ACC112 (cell line): ENCODE data around the gene CYP26A1.

ENCODE experiments used
- H2AFZ ChIP-seq: fragments of 200-600 bp; sonication (generic); one replicate; pipeline ENCODE4 v1.6.0; 2017; ENCODE audit warnings: antibody characterized with exemption, low read length; ENCODE audit not compliant: unreplicated experiment
- H3K27ac ChIP-seq: fragments of 200-600 bp; sonication (generic); 2 replicates; pipeline ENCODE4 v1.5.1; 2014; ENCODE audit warnings: low read depth, mild to moderate bottlenecking, antibody characterized with exemption, low read length, moderate library complexity
- H3K27me3 ChIP-seq: fragments of 200-600 bp; sonication (generic); 2 replicates; pipeline ENCODE4 v1.6.1; 2014; ENCODE audit warnings: mild to moderate bottlenecking, antibody characterized with exemption, low read length, moderate library complexity, mixed read lengths; ENCODE audit not compliant: insufficient read depth
- H3K36me3 ChIP-seq: fragments of 200-600 bp; sonication (generic); 2 replicates; pipeline ENCODE4 v1.6.1; 2016; ENCODE audit warnings: mild to moderate bottlenecking, antibody characterized with exemption, low read length, moderate library complexity, mixed read lengths; ENCODE audit not compliant: insufficient read depth
- H3K4me1 ChIP-seq: fragments of 200-600 bp; sonication (generic); one replicate; pipeline ENCODE4 v1.6.1; 2016; ENCODE audit warnings: low read length, mixed read lengths; ENCODE audit not compliant: insufficient read depth, unreplicated experiment, control insufficient read depth
- H3K4me3 ChIP-seq: fragments of 200-600 bp; sonication (generic); 2 replicates; pipeline ENCODE4 v1.5.1; 2014; ENCODE audit warnings: mild to moderate bottlenecking, low read depth, low read length
- H3K79me2 ChIP-seq: fragments of 200-600 bp; sonication (generic); one replicate; pipeline ENCODE4 v1.6.0; 2016; ENCODE audit warnings: low read length; ENCODE audit not compliant: control insufficient read depth, unreplicated experiment, insufficient read depth

Gene CYP26A1, protein sequence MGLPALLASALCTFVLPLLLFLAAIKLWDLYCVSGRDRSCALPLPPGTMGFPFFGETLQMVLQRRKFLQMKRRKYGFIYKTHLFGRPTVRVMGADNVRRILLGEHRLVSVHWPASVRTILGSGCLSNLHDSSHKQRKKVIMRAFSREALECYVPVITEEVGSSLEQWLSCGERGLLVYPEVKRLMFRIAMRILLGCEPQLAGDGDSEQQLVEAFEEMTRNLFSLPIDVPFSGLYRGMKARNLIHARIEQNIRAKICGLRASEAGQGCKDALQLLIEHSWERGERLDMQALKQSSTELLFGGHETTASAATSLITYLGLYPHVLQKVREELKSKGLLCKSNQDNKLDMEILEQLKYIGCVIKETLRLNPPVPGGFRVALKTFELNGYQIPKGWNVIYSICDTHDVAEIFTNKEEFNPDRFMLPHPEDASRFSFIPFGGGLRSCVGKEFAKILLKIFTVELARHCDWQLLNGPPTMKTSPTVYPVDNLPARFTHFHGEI

DNA sequence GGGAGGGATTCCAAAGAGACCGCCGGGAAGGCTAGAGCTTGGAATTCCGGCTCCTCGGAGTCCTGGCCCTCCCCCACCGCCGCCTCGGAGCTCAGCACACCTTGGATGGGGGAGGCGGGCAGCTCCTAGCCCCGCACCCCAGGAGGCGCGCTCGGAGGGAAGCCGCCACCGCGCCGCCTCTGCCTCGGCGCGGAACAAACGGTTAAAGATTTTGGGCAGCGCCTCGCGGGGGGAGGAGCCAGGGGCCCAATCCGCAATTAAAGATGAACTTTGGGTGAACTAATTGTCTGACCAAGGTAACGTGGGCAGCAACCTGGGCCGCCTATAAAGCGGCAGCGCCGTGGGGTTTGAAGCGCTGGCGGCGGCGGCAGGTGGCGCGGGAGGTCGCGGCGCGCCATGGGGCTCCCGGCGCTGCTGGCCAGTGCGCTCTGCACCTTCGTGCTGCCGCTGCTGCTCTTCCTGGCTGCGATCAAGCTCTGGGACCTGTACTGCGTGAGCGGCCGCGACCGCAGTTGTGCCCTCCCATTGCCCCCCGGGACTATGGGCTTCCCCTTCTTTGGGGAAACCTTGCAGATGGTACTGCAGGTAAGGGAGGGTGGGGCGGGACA, at the start of gene CYP26A1:
TSS of gene CYP26A1 (plus strand) at position 355 of the 608 bp plus-strand sequence. CDS start at position 397, 42 bp downstream.
- Histone ChIP-seq H3K4me3 (peak within 1 kb of the TSS; percentile 54; the same call in 1 of the 2 replicates), H2AFZ (no peak within 1 kb of the TSS), H3K27me3 (peaks cover 91% of the 10 kb centered on the region), H3K27ac (no peak within 1 kb of the TSS), H3K4me1 (peaks cover 8% of the 10 kb centered on the region), H3K79me2 (no peaks in the 10 kb centered on the region), H3K36me3 (no peaks in the 10 kb centered on the region)

DNA sequence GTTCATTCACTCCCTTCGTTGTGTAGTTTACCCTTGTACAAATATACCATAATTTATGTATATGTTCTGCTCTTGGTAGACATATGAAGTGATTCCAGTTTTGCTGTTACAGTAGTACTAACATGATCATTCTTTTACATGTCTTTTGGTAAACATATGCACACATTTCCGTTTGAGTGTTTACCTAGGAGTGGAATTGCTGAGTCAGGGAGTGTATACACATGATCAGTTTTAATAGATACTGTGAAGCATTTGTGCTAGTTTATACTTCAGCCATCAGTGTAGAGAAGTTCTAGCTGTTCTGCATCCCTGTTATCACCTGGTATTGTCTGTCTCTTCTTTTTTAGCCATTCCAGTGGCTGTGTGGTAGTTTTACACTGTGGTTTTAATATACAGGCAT, 47.6 kb upstream of the CYP26A1 start:
- Histone ChIP-seq H3K4me1 (peaks cover 23% of the 10 kb centered on the region), H3K36me3 (0 out of 2 replicates have a peak, but pooled peaks cover 3% of the 10 kb centered on the region), H2AFZ (no peak overlapping the region), H3K79me2 (no peaks in the 10 kb centered on the region), H3K4me3 (no peak overlapping the region), H3K27ac (no peak overlapping the region), H3K27me3 (no peaks in the 10 kb centered on the region)

DNA sequence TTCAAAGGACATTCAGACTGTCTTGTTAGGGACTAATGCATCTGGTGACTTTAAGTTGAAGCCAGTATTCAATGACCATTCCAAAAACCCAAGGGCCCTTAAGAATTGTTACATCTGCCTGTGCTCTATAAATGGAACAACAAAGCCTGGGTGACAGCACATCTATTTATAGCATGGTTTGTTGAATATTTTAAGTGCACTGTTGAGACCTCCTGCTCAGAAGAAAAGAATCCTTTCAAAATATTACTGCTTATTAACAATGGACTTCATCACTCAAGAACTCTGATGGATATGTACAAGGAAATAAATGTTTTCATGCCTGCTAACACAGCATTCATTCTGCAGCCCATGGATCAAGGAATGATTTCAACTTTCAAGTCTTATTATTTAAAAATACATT, 46.2 kb upstream of the CYP26A1 start:
- Histone ChIP-seq H3K36me3 (0 out of 2 replicates have a peak, but pooled peaks cover 3% of the 10 kb centered on the region), H3K4me1 (peaks cover 25% of the 10 kb centered on the region), H3K27ac (no peak overlapping the region), H3K79me2 (no peaks in the 10 kb centered on the region), H2AFZ (no peak overlapping the region), H3K4me3 (no peak overlapping the region), H3K27me3 (no peaks in the 10 kb centered on the region)

DNA sequence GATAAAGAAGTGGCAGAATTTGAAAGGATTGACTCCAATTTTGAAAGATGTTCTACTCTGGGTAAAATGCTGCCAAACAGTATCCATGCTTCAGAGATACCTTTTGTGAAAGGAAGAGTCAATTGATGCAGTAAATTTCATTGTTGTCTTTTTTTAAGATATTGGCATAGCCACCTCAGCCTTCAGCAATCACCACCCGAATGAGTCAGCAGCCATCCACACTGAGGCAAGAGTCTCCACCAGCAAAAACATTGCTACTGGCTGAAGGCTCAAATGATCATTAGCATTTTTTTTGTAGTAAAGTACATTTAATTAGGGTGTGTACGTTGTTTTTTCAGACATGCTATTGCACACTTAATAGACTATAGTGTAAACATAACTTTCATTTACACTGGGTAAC, 44.8 kb upstream of the CYP26A1 start:
- Histone ChIP-seq H3K27me3 (no peaks in the 10 kb centered on the region), H3K79me2 (no peaks in the 10 kb centered on the region), H3K36me3 (0 out of 2 replicates have a peak, but pooled peaks cover 3% of the 10 kb centered on the region), H3K4me3 (no peak overlapping the region), H2AFZ (no peak overlapping the region), H3K27ac (peak overlapping the region; percentile 0; the same call in 1 of the 2 replicates), H3K4me1 (peaks cover 25% of the 10 kb centered on the region)

DNA sequence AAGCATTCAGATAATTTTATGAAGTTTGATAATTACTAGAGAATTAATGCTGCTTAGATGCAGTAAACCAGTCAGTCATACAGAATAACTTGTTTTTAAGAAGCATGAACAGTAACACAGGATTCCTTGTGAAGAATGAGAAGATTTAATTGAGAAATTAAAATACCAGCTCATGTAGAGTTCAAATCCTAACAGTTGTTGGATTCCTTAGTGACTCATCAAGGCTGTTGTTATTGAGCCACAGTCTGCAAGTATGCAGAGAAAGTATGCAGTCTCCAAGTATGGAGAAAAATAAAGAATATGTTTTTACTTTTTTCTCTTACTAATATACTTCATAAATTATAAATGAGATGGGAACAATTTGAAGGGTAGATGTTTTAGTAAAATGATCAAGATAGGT, 43.3 kb upstream of the CYP26A1 start:
- H3K4me1 ChIP-seq: peaks cover 25% of the 10 kb centered on the region
- no peak overlapping the region for H2AFZ ChIP-seq
- H3K79me2 ChIP-seq: no peaks in the 10 kb centered on the region
- H3K4me3 ChIP-seq: no peak overlapping the region
- H3K27ac ChIP-seq: peak overlapping the region; percentile 39
- H3K36me3 ChIP-seq: 0 out of 2 replicates have a peak, but pooled peaks cover 3% of the 10 kb centered on the region
- no peaks in the 10 kb centered on the region for H3K27me3 ChIP-seq

DNA sequence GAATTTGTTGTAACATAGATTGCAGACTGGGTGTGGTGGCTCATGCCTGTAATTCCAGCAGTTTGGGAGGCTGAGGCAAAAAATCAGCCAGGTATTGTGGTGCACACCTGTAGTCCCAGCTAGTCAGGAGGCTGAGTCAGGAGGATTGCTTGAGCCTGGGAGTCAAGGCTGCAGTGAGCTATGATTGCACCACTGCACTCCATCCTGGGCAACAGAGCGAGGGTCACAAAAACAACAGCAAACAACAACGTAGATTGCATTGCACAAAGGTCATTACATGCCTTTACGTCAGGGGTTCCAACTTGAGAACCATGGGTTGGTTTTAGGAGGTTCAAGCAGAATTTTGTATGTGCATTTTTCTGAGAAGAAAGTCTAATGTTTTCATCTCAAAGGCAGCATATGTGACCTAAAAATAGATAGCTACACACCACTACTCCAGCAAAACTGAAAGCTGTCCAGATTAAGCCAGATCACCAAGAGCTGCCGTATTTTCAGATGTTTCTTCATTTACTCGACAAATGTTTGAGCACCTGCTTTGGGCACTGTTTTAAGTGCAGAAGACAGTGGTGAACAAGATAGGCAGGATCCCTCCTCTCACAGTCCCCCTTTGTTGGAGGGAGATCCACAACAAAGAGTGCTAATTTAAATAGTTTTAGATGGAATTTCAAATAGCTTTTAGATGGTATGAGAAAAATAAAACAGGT, 41.4 kb upstream of the CYP26A1 start:
- Histone ChIP-seq H3K27me3 (no peaks in the 10 kb centered on the region), H3K4me1 (peaks cover 25% of the 10 kb centered on the region), H3K27ac (no peak overlapping the region), H3K4me3 (no peak overlapping the region), H3K79me2 (no peaks in the 10 kb centered on the region), H2AFZ (no peak overlapping the region), H3K36me3 (no peaks in the 10 kb centered on the region)

DNA sequence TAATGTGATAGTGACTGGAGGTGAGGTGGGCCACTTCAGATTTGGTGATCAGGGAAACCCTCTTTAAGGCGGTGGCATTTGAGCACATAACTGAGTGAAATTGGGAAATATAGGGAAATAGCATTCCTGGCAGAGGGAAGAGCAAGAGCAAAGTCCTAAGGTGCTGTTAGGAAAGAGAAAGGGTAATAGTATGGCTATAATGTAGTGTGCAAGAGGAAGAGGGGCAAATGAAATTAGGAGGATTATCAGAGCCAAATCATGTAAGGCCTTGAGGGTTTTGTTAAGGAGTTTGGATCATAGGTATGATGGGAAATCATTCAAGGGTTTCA, 40.9 kb upstream of the CYP26A1 start:
- Histone ChIP-seq H3K27ac (no peak overlapping the region), H3K36me3 (no peaks in the 10 kb centered on the region), H3K79me2 (no peaks in the 10 kb centered on the region), H3K27me3 (no peaks in the 10 kb centered on the region), H3K4me3 (no peak overlapping the region), H2AFZ (no peak overlapping the region), H3K4me1 (peaks cover 25% of the 10 kb centered on the region)

DNA sequence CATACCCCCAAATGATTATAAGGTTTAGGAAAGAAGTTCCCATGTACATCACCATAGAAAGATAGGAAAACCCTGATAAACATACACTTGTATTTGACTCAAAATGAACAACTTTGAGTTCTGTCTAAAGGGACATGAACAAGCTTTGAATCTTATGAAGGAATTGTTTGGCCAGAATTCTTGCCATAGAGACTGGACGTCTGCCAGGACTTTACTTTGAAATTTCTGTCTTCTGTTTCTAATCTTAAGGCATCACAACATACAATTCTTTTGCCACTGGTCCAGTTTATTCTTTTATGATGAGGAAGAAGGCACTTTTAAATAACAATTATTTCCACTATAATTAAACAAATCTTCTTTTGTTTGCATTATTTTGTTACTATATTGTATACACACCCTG, 39.3 kb upstream of the CYP26A1 start:
- H3K27ac ChIP-seq: no peak overlapping the region
- peaks cover 25% of the 10 kb centered on the region for H3K4me1 ChIP-seq
- no peaks in the 10 kb centered on the region for H3K36me3 ChIP-seq
- no peaks in the 10 kb centered on the region for H3K79me2 ChIP-seq
- no peak overlapping the region for H2AFZ ChIP-seq
- no peak overlapping the region for H3K4me3 ChIP-seq
- H3K27me3 ChIP-seq: no peaks in the 10 kb centered on the region

DNA sequence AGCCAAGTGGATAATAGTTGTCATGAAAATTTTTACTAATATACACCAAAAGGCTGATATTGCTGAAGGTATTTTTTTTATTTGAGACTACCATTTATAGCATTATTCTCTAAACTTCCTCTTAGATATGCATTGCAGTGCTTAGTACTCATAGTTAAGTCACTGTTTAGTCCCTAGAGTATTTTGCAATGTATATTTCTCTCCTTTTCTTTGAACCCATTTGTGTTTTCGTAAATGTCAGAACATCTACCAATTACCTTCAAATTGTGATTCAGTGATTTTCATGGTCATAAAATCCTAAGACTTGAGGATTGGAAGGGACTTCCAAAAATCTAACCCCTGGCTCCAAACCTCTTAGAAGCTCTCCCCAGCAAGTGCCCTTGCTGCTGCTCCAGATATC, 34.6 kb upstream of the CYP26A1 start:
- H3K79me2 ChIP-seq: no peaks in the 10 kb centered on the region

DNA sequence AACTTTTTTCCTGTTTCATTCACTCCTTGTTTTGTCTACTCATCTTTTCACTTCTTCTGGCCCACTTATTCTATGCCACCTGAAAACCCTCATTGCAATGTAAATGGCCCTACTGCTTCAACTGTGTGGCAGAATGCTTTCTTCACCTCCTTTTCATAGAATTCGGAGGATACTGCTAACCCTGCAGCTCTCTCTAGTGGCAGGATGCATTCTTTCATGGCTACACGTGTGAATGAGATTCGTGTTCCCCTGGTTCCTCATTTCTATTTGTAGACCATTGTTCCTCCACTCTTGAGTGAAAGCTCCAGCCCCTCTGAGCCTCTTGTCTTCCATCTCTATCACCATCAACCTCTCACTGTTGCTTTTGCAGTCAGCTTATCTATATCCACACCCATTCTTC, 34.0 kb upstream of the CYP26A1 start:
- no peaks in the 10 kb centered on the region for H3K36me3 ChIP-seq
- H3K4me1 ChIP-seq: peaks cover 16% of the 10 kb centered on the region
- no peak overlapping the region for H3K4me3 ChIP-seq
- no peaks in the 10 kb centered on the region for H3K27me3 ChIP-seq
- H3K79me2 ChIP-seq: no peaks in the 10 kb centered on the region
- H2AFZ ChIP-seq: no peak overlapping the region
- H3K27ac ChIP-seq: no peak overlapping the region

More for the DNA sequence above, 34.6 kb upstream of the CYP26A1 start:
- Histone ChIP-seq H3K4me3 (no peak overlapping the region), H3K27ac (peak overlapping the region; percentile 10; the same call in 1 of the 2 replicates), H3K27me3 (no peaks in the 10 kb centered on the region), H3K36me3 (no peaks in the 10 kb centered on the region), H2AFZ (peak overlapping the region; percentile 40), H3K4me1 (peaks cover 16% of the 10 kb centered on the region)
